Activated CD4-positive, alpha-beta T cell treated with anti-CD3 and anti-CD28 coated beads, Interleukin-2, amount 10 ng/mL, durations not matched to agents 24 days and 14 days (primary cell): Measurements from ENCODE around the gene DNER. TPM values are rescaled to one million over a fixed set of nuclear protein-coding genes. Genes with fewer than 3 reads are reported as not detected.

ENCODE experiments used
- total RNA-seq: library from RNA; stranded (reverse); gene quantifications from 2 replicates; pipeline ENCODE4 v1.2.3, GENCODE V29; 2022

Gene DNER
- total RNA-seq, 1 donor from 2014 or later, result not detected

Other genes with a start within 250 kb of the DNER start
- 240 and 246 TPM in 2 replicates for gene TRIP12, start 207.5 kb upstream of the DNER start, total RNA-seq
- gene FBXO36, start 207.9 kb upstream of the DNER start, total RNA-seq, result 0.71 and 0.77 TPM in 2 replicates